Mammary epithelial cell (primary cell): ENCODE data around the gene CLINT1.

Experiments
- CTCF ChIP-seq, 2 donors: IDR thresholded peaks in 1 of 2; conservative IDR thresholded peaks in 1 of 2; 2 replicates each; pipeline ENCODE4 v1.5.1; 2011 to 2012; ENCODE audit warnings: inconsistent platforms in 2 of 2, low read length in 2 of 2, mild to moderate bottlenecking in 2 of 2, control low read depth in 1 of 2, low read depth in 1 of 2; ENCODE audit not compliant: insufficient read depth in 1 of 2; ENCODE audit errors: extremely low read depth in 1 of 2
- EZH2 ChIP-seq: IDR thresholded peaks from 2 replicates; pipeline ENCODE4 v1.6.1; 2012; ENCODE audit warnings: low read length, inconsistent platforms, borderline replicate concordance

GRCh38 chr5:157741131-157741530 is 117.8 kb downstream of the CLINT1 start:
- TF ChIP-seq CTCF (conservative IDR thresholded peaks at IDR 0.05 in 1 of 2, IDR thresholded peaks at IDR 0.05 in 1 of 2; ENCODE audit: extremely low read depth in 1 of 2, insufficient read depth in 1 of 2, low read depth in 1 of 2, low read length in 2 of 2) (no peak), EZH2 (no peak)
